Adrenal gland (tissue), 5 donors: ENCODE data around the gene CD22.

ENCODE experiments used
- POLR2A ChIP-seq, 2 donors: fragments of 450-650 bp; IDR thresholded peaks; one replicate each; pipeline ENCODE4 v1.6.1; 2017; ENCODE audit warnings: antibody characterized with exemption in 2 of 2, mild to moderate bottlenecking in 2 of 2, moderate library complexity in 1 of 2
- TF ChIP-seq, protein P1 (sequence below), 6 experiments: fragments of 450-650 bp in 4 of 6; fragments of 200-600 bp in 2 of 6; sonication (generic) in 1 of 6; IDR thresholded peaks; 1 replicate in 5 of 6; 2 replicates in 1 of 6; pipeline versions ENCODE4 v1.5.1 to v1.8.0; 2016 to 2021; ENCODE audit warnings: antibody characterized with exemption in 6 of 6, mild to moderate bottlenecking in 2 of 6, moderate library complexity in 1 of 6
- donor health status: DM: no; HTN: no; CAD: no.

DNA sequence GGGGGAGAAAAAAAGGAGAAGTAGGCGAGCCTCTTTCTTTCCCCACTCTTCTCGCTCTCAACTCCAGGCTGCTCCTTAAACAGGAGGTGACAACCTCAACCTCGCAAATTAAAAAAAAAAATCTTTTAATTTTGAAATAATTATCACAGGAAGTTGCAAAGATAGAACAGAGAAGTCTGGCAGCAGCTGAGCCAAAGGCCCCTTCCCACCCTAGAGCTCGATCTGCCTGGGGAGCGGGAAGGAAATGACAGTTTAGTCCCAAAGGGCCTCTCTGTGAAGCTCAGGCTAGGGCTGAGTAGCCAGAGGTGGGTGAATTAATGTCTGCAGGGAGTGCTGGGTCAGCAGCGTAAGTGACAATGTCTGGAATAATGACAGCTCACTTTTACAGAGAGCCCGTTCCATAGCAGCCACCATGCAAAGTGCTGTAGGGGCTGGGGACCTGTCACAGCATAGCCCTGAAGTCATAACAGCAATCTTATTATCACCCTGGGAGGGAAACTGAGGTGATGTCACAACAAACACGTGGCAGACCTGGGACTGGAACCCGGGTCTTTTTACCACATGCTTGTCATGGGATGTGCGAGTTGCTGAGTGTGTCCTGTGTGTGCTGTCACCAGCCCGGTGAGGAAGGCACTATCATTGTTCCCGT lies 8.8 kb upstream of the CD22 start:
- TF ChIP-seq, protein P1, sequence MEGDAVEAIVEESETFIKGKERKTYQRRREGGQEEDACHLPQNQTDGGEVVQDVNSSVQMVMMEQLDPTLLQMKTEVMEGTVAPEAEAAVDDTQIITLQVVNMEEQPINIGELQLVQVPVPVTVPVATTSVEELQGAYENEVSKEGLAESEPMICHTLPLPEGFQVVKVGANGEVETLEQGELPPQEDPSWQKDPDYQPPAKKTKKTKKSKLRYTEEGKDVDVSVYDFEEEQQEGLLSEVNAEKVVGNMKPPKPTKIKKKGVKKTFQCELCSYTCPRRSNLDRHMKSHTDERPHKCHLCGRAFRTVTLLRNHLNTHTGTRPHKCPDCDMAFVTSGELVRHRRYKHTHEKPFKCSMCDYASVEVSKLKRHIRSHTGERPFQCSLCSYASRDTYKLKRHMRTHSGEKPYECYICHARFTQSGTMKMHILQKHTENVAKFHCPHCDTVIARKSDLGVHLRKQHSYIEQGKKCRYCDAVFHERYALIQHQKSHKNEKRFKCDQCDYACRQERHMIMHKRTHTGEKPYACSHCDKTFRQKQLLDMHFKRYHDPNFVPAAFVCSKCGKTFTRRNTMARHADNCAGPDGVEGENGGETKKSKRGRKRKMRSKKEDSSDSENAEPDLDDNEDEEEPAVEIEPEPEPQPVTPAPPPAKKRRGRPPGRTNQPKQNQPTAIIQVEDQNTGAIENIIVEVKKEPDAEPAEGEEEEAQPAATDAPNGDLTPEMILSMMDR (IDR thresholded peaks at IDR 0.05): no peak
- no peak for TF ChIP-seq POLR2A (IDR thresholded peaks at IDR 0.05)
